CD4-positive, alpha-beta T cell (primary cell): ENCODE measurements around the gene SMARCC2. TPM values are rescaled to one million over a fixed set of nuclear protein-coding genes. Genes with fewer than 3 reads are reported as not detected.

Experiments
- ATAC-seq: fragments of 200-7000 bp; cut with Tn5 transposase; one replicate; pipeline ENCODE4 v1.10.0; 2022; ENCODE audit warnings: mild to moderate bottlenecking; ENCODE audit not compliant: poor library complexity
- CTCF ChIA-PET: fragments of 350-600 bp; sonication (Branson Sonifier 250); formaldehyde crosslinking; loops from one replicate; lab custom pipeline; 2021; ENCODE audit warnings: antibody characterized with exemption, inconsistent platforms; lab: Charles Lee
- POLR2A ChIA-PET: fragments of 350-600 bp; sonication (Branson Sonifier 250); formaldehyde crosslinking; loops from one replicate; lab custom pipeline; 2021; ENCODE audit warnings: antibody characterized with exemption, inconsistent platforms; lab: Charles Lee
- DNase-seq, 14 experiments: peaks; one replicate each; pipeline ENCODE4 v3.0.0-alpha.2; 2013 to 2020; ENCODE audit warnings: mixed read lengths in 2 of 14
- H3K27ac ChIP-seq, 2 donors: one replicate each; pipeline versions ENCODE4 v1.5.1 to v1.7.0; 2013; ENCODE audit warnings: low read length in 2 of 2, low read depth in 1 of 2, mild to moderate bottlenecking in 1 of 2
- H3K27me3 ChIP-seq, 2 experiments: 1 replicate in 1 of 2; 2 replicates in 1 of 2; pipeline versions ENCODE4 v1.6.1 to v1.7.0; 2013; ENCODE audit warnings: low read length in 2 of 2, control low read depth in 1 of 2, mild to moderate bottlenecking in 1 of 2, moderate library complexity in 1 of 2; ENCODE audit not compliant: insufficient read depth in 2 of 2, control insufficient read depth in 1 of 2
- H3K36me3 ChIP-seq: one replicate; pipeline ENCODE4 v1.6.1; 2013; ENCODE audit warnings: low read length, control low read depth; ENCODE audit not compliant: insufficient read depth
- H3K4me1 ChIP-seq: one replicate; pipeline ENCODE4 v1.6.1; 2013; ENCODE audit warnings: low read length, control low read depth; ENCODE audit not compliant: insufficient read depth
- H3K4me3 ChIP-seq: one replicate; pipeline ENCODE4 v1.5.1; 2013; ENCODE audit warnings: mild to moderate bottlenecking, low read length, moderate library complexity
- H3K9me3 ChIP-seq, 2 experiments: 1 replicate in 1 of 2; 2 replicates in 1 of 2; pipeline versions ENCODE4 v1.6.1 to v1.7.0; 2013; ENCODE audit warnings: low read length in 2 of 2, mild to moderate bottlenecking in 2 of 2, control low read depth in 1 of 2, moderate library complexity in 1 of 2; ENCODE audit not compliant: control insufficient read depth in 1 of 2, insufficient read depth in 1 of 2
- H3K27ac Mint-ChIP-seq: one replicate; pipeline ENCODE4 v1.8.0; 2020; ENCODE audit warnings: mixed read lengths
- H3K27me3 Mint-ChIP-seq: one replicate; pipeline ENCODE4 v1.8.0; 2021; ENCODE audit warnings: mixed read lengths
- H3K36me3 Mint-ChIP-seq: one replicate; pipeline ENCODE4 v1.8.0; 2021; ENCODE audit warnings: low read depth, mixed read lengths
- H3K4me1 Mint-ChIP-seq: one replicate; pipeline ENCODE4 v1.8.0; 2021; ENCODE audit warnings: low read depth, mixed read lengths
- H3K4me3 Mint-ChIP-seq: one replicate; pipeline ENCODE4 v1.8.0; 2020; ENCODE audit warnings: mild to moderate bottlenecking, mixed read lengths
- H3K9me3 Mint-ChIP-seq: one replicate; pipeline ENCODE4 v1.8.0; 2020; ENCODE audit warnings: mixed read lengths
- CTCF ChIP-seq: fragments of 200-600 bp; IDR thresholded peaks from one replicate; pipeline ENCODE4 v1.8.0; 2022; ENCODE audit warnings: antibody characterized with exemption, mild to moderate bottlenecking
- intact Hi-C, 2 experiments: fragments of 100-400 bp; cut with DNase I in 1 of 2; cut with micrococcal nuclease in 1 of 2; formaldehyde crosslinking; loops; one replicate each; pipeline versions ENCODE4 v1.15.1 to v1.9.0; 2023 to 2025; cut with DNase I, micrococcal nuclease
- polyA plus RNA-seq, 2 donors: library from polyadenylated mRNA; unstranded; fragments of 120-200 nt; gene quantifications; one replicate each; pipeline ENCODE4 v1.2.1, GENCODE V29; 2013
- total RNA-seq, 174 experiments: library from RNA in 2 of 174; stranded (reverse) in 2 of 174; gene quantifications; one replicate each; pipeline ENCODE4 v1.2.3 and lab custom pipeline; 2021 to 2026

SMARCC2 gene
- total RNA-seq, result 100 to 1,000 TPM; 104 to 109 TPM
- 56.6 TPM for polyA plus RNA-seq (2013, experiment 1 of 2)
- 73.9 TPM for polyA plus RNA-seq (2013, experiment 2 of 2)
- total RNA-seq (lab: John Stamatoyannopoulos, UW), result 51.8 to 252 (median 130) reads per million in 172 experiments

DNA sequence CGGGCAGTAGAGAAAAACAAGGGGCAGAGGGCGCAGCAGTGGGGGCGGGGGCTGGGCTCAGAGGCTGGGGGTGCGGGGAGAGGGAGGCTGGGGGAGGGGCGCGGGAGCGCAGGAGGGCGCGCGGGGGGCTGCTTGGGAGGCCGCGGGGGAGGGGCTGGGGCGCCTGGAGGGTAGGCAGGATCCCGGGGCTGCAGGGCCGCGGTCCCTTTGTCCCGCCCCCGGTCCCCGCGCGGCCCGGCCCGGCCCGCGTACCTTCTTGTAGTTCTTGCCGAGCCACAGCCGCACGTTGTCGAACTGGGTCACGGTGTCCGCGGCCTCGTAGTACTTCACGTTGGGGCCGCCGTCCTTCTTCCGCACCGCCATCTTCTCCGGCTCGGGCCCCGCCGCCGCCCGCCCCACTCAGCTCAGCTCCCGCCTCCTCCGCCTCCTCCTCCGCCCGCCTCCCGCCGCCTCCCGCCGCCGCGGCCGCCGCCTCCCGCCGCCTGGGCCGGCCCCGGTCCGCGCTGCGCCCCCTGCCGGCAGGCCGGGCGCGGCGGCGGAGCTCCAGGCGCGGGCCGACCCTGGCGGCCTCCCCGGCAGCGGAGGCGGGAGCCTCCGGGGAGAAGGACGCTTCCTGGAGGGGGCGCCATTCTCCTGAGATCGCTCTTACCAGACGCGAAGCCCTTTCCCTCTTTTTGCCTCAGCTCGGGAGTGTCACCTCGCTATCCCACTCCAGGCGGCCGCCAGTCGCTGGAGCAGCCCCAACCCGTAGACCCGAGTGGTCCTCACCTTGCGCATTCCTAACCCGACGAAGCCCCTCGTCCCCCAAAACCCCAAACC is at the start of gene SMARCC2:
TSS of gene SMARCC2 (minus strand) at position 385 of the 819 bp plus-strand sequence. CDS start at position 363, 22 bp downstream.
- H3K4me3 Mint-ChIP-seq, result peak within 1 kb of the TSS; percentile 99
- ChIA-PET CTCF (interaction anchor here (0.6 to 4.7 kb wide), 47 partner anchors 8 to 451 kb away, joined by 3 to 138 read pairs (median 4); partner anchors contain the start of genes ANKRD52, CNPY2, COQ10A and ERBB3), POLR2A (interaction anchor here (0.6 to 4.1 kb wide), 43 partner anchors 8 to 499 kb away, joined by 3 to 116 read pairs (median 5); partner anchors contain the start of genes ANKRD52, CNPY2, COQ10A and ESYT1)
- peaks cover 56% of the 10 kb centered on the region for H3K36me3 Mint-ChIP-seq
- intact Hi-C loops, result loop anchor here (2.0 to 5.0 kb wide), 7 partner anchors 29 to 447 kb away; partner anchors contain the start of genes MYL6B (in 2 of the 2), GDF11 (in 1 of the 2) and ZC3H10 (in 1 of the 2)
- H3K36me3 ChIP-seq, result peaks cover 26% of the 10 kb centered on the region
- H3K9me3 Mint-ChIP-seq, result no peaks in the 10 kb centered on the region
- peak; percentile 64 for TF ChIP-seq CTCF
- H3K27ac Mint-ChIP-seq, result peak within 1 kb of the TSS; percentile 99
- peaks cover 5% of the 10 kb centered on the region for H3K27me3 Mint-ChIP-seq
- peak within 1 kb of the TSS; percentile 87 to 93 for H3K27ac ChIP-seq
- peak within 1 kb of the TSS; percentile 96 for H3K4me3 ChIP-seq
- no peaks in the 10 kb centered on the region for H3K9me3 ChIP-seq
- H3K27me3 ChIP-seq, result no peaks in the 10 kb centered on the region
- peak; percentile 71 to 95 (median 80) for DNase-seq
- H3K4me1 Mint-ChIP-seq, result peaks cover 46% of the 10 kb centered on the region
- H3K4me1 ChIP-seq, result peaks cover 33% of the 10 kb centered on the region
- ATAC-seq, result peak; percentile 77

GRCh38 chr12:56237552-56237951 is 48.3 kb upstream of the SMARCC2 start:
- POLR2A ChIA-PET, result no interaction called here

GRCh38 chr12:56236985-56237384 is 47.7 kb upstream of the SMARCC2 start:
- POLR2A ChIA-PET, result no interaction called here
- H3K27ac Mint-ChIP-seq, result no peak overlapping the region
- H3K4me1 Mint-ChIP-seq, result no peaks in the 10 kb centered on the region
- Histone ChIP-seq H3K27ac (no peak overlapping the region), H3K27me3 (no peaks in the 10 kb centered on the region), H3K9me3 (no peaks in the 10 kb centered on the region), H3K36me3 (peaks cover 22% of the 10 kb centered on the region), H3K4me1 (no peaks in the 10 kb centered on the region), H3K4me3 (no peak overlapping the region)
- H3K27me3 Mint-ChIP-seq, result no peaks in the 10 kb centered on the region
- CTCF ChIA-PET, result no interaction called here
- no peak overlapping the region for H3K4me3 Mint-ChIP-seq
- H3K36me3 Mint-ChIP-seq, result peaks cover 29% of the 10 kb centered on the region
- H3K9me3 Mint-ChIP-seq, result no peaks in the 10 kb centered on the region
- TF ChIP-seq CTCF, result no peak
- intact Hi-C loops, result no loop called here
- DNase-seq, result no peak
- no peak for ATAC-seq

More at GRCh38 chr12:56237552-56237951, 48.3 kb upstream of the SMARCC2 start:
- Histone ChIP-seq H3K4me1 (no peaks in the 10 kb centered on the region), H3K9me3 (no peaks in the 10 kb centered on the region), H3K4me3 (no peak overlapping the region), H3K27ac (no peak overlapping the region), H3K36me3 (peaks cover 28% of the 10 kb centered on the region), H3K27me3 (no peaks in the 10 kb centered on the region)
- no peak for ATAC-seq
- intact Hi-C loops, result no loop called here
- H3K27ac Mint-ChIP-seq, result no peak overlapping the region
- CTCF ChIA-PET, result no interaction called here
- no peaks in the 10 kb centered on the region for H3K27me3 Mint-ChIP-seq
- peaks cover 35% of the 10 kb centered on the region for H3K36me3 Mint-ChIP-seq
- no peak for TF ChIP-seq CTCF
- no peaks in the 10 kb centered on the region for H3K9me3 Mint-ChIP-seq
- DNase-seq, result no peak
- H3K4me1 Mint-ChIP-seq, result no peaks in the 10 kb centered on the region
- no peak overlapping the region for H3K4me3 Mint-ChIP-seq
